HG03196 (cell line): ENCODE results near the gene GAS7.
"Not testable (repeated sequence)": the region's sequence is repeated elsewhere in the genome, so short reads cannot be mapped to it uniquely, and the experiment has no call there.

ENCODE experiments used
- ATAC-seq: cut with Tn5 transposase; IDR thresholded peaks from one replicate; pipeline ENCODE4 v1.9.1; 2021; ENCODE audit not compliant: unreplicated experiment

The GAS7 gene

DNA sequence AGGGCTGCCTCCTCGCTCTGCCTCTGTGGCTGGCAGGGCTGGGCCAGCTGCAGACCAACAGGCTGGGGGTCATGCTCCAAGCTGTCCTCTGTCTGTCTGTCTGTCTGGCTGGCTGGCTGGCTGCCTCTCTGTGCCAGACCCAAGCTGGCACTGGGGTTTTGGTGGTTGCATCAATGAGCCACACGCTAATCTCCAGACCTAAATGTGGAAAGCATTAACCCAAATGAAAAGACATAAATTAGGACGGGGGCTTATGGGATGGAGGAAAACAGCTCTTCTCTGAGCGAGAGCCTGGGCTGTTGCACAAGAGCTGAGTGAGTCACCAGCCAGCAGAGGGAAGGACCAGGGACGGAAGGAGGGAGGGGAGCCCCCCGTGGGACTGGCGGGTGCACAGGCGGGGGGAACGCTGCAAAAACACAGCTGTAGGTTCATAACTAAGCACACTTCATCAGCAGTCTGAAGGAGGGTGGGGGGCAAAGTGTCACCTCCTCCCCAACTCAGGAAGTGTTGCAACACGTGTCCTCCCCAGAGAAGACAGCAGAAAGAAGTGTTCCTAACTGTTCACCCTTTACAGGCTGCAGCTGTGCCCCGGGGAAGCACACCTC is 83.4 kb downstream of the GAS7 start:
- peak; percentile 45 for ATAC-seq

GRCh38 chr17:10112962-10113361 is 85.4 kb downstream of the GAS7 start:
- no peak for ATAC-seq

- ATAC-seq = no peak
Observed at GRCh38 chr17:10111907-10112452, 86.4 kb downstream of the GAS7 start.

GRCh38 chr17:10109146-10109545 is 89.3 kb downstream of the GAS7 start:
- ATAC-seq = no peak

GRCh38 chr17:10107316-10108165 is 90.9 kb downstream of the GAS7 start:
- no peak for ATAC-seq

- no peak for ATAC-seq
Observed at GRCh38 chr17:10106067-10106466, 92.3 kb downstream of the GAS7 start.

DNA sequence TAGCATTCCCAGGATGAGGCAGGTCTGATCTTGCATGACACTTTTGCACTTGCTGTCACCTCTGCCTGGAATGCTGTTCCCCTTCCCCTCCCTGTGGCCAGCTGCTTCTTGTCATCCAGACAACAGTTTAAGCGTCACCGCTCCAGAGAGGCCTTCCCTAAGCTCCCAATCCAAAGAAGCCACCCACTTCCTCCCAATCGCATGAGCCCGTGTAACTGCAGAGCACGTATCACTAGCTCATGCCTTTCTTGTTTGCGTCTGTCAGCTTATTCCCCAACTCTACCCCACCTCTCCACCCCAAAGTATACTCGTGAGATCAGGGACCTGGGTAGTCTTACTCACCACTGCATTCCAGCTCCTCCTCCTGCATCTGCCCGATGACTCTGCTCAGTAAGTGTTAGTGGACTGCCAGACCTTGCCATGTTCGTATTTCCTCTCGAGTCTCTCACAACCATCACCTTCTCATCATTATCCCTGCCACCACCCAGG is 92.8 kb downstream of the GAS7 start:
- no peak for ATAC-seq

- no peak for ATAC-seq
Observed at GRCh38 chr17:10103712-10104111, 94.7 kb downstream of the GAS7 start.

DNA sequence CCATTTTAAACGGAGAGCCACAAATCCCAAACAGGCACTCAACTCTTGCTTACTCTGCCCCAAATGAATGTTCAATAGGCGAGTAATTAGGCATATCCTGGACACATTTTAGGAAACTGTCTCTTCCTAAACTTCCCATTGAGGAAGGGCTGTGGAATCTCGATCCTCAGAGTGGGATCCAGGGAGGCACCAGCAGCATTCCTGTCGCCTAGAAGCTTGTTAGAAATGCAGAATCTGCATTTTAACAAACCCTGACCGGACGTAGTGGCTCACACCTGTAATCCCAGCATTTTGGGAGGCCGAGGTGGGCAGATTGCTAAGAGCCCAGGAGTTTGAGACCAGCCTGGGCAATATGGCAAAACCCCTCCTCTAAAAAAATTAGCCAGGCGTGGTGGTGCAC is 95.6 kb downstream of the GAS7 start:
- no peak for ATAC-seq

DNA sequence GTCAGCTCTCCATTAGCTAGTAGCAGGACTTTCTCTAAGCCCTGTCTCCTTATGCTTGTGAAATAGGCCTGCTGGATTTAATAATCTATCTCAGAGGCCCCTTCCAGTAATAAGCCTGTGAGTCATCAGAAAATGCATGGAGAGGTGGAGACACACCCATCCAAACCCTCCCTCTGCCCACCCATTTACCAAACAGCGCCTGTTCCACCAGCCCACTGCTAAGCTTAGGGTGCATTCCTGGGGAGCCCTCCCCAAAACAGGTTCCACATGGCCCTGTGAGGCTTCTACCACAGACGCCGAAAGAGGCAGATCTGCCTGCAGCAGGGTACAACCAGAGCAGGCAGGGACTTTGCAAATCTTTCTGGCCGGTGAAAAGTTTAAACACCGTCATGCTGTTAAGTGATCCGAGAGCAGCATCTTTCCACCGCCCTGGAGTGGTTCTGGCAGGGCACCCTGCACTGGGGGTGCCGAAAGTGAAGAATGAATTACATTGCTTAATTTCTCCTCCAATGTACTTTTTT is 99.3 kb downstream of the GAS7 start:
- ATAC-seq = no peak

GRCh38 chr17:10096596-10096995 is 101.8 kb downstream of the GAS7 start:
- ATAC-seq = no peak

GRCh38 chr17:10095295-10095694 is 103.1 kb downstream of the GAS7 start:
- ATAC-seq = not testable (repeated sequence)

- ATAC-seq = no peak
Observed at GRCh38 chr17:10094797-10095196, 103.6 kb downstream of the GAS7 start.

GRCh38 chr17:10092595-10092994 is 105.8 kb downstream of the GAS7 start:
- no peak for ATAC-seq

DNA sequence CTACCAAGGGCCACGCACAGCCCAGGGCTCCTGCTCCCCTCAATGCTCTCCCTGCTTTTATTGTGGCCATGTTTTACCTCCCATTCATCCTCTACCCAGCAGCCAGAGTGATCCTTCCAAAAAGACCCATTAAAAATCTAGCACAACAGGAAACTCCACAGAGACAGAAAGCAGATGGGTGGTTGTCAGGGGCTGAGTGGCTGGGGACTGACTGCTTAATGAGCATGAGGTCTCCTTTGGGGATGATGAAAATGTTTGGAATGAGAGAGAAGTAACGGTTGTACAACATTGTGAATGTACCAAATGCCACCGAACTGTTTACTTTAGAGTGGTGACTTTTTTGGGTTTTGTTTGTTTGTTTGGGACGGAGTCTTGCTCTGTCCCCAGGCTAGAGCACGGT is 107.4 kb downstream of the GAS7 start:
- ATAC-seq = no peak

- ATAC-seq = no peak
Observed at GRCh38 chr17:10089196-10089804, 109.1 kb downstream of the GAS7 start.

GRCh38 chr17:10088444-10088843 is 110.0 kb downstream of the GAS7 start:
- ATAC-seq = no peak

GRCh38 chr17:10087355-10087754 is 111.1 kb downstream of the GAS7 start:
- ATAC-seq = no peak

DNA sequence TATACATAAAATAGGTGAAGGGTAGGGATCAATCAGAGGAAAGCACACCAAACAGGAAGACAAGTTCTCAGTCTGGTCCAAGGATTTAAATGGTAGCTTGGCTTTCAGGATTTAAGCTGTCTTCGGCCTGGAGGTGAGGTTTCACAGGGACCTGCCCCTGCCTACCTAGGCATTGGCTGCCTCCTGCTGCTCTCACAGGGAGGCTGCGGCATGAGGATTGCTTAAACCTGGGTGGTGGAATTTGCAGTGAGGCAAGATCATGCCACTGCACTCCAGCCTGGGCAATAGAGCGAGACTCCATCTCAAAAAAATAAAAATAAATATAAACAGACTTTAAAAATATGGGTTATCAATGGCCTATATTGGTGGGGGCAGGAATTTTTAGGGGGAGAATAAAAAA is 114.5 kb downstream of the GAS7 start:
- ATAC-seq = no peak

- no peak for ATAC-seq
Observed at GRCh38 chr17:10082795-10083194, 115.6 kb downstream of the GAS7 start.

DNA sequence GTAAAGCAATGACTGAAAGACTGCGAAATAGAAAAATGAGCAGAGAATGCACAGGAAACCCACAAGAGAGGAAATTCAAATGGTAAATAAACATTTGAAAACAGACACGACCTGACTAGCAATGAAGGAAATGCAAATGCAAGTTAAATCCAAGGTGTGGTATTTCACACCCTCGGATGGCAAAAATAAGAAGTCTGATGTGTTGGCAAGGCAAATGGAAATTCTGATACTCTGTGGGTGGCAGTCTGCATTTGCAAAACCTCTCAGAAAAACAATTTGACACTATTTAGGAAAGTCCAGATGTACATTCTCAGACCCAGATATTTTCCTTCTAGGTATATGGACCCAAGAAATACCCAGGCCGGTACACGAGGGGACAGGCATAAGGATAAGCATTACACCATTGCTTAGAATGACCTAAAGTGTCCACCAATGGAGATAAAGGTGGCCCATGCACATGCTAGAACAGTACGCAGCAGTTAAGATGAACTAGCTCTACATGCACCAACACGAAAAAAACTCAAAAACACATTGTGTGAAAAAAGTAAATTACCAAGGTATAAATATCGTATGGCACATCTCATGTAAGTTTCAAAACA is 116.7 kb downstream of the GAS7 start:
- ATAC-seq = no peak
